ENCODE results near the gene RALBP1. TPM values are rescaled to one million over a fixed set of nuclear protein-coding genes. Genes with fewer than 3 reads are reported as not detected.

RALBP1 gene
- total RNA-seq, 1 donor from 2014 or later: 53.3 TPM

DNA sequence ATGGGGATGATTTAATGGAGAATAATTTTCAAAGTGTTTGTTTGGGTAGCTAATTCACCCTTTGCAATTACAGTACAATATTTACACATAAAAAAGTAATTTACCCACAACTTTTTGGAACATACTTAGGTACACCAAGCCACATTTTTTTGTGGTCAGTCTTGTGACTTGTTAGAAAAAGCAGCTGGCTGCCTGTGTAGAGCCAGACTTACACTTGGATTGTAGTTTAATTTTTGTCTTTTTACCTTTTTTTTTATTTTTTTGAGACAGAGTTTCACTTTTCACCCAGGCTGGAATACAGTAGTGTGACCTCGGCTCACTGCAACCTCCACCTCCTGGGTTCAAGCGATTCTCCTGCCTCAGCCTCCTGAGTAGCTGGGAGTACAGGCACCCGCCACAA lies 45.4 kb downstream of the RALBP1 start:
- no peak for TF ChIP-seq CTCF (IDR thresholded peaks at IDR 0.05)
- Histone ChIP-seq H3K9me3 (no peaks in the 10 kb centered on the region), H3K36me3 (peaks cover 28% of the 10 kb centered on the region), H3K27ac (no peak overlapping the region), H3K4me3 (no peak overlapping the region), H3K4me1 (peaks cover 4% of the 10 kb centered on the region), H3K27me3 (no peaks in the 10 kb centered on the region)
- ATAC-seq (no peak), DNase-seq (no peak)
- intact Hi-C loops (cut with DNase I): no loop called here

DNA sequence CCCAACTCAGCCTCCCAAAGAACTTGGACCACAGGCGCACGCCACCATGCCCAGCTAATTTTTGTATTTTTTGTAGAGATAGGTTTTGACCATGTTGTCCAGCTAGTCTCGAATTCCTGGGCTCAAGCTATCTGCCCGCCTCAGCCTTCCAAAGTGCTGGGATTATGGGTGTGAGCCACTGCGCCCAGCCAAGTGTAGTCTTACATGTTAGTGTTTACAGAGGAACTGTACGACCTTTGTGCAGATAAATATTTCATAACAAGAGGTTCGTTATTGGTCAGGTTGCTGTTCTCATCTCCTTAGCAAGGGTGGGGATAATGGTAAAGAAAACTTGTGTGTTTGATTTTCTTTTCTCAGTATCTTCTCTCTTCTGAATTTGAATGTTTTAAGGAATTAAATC lies 46.5 kb downstream of the RALBP1 start:
- Histone ChIP-seq H3K4me3 (no peak overlapping the region), H3K27me3 (no peaks in the 10 kb centered on the region), H3K36me3 (peaks cover 39% of the 10 kb centered on the region), H3K4me1 (peaks cover 4% of the 10 kb centered on the region), H3K9me3 (no peaks in the 10 kb centered on the region), H3K27ac (no peak overlapping the region)
- ATAC-seq: no peak
- intact Hi-C loops (cut with DNase I): no loop called here
- TF ChIP-seq CTCF (IDR thresholded peaks at IDR 0.05): no peak
- DNase-seq: no peak

DNA sequence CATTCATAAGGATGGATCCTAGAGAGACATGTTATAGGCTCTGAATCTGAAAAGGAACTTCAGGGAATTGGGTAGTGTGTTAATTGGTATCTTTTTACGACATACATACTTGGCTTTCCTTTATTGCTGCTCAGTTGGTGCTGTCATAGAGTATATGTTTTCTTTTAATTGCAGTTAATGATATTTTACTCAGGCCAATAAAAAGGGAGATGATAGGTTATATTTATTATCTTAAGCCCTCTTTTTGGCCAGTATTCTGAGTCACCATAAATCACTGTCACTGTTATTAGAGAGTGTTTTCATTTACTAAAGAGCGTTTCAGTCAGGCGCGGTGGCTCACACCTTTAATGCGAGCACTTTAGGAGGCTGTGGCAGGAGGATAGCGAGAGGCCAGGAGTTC lies 47.6 kb downstream of the RALBP1 start:
- intact Hi-C loops (cut with DNase I): no loop called here
- ATAC-seq: no peak
- no peak overlapping the region for H3K4me3 ChIP-seq
- H3K27me3 ChIP-seq: no peaks in the 10 kb centered on the region
- DNase-seq: no peak
- no peak for TF ChIP-seq CTCF (IDR thresholded peaks at IDR 0.05)
- H3K36me3 ChIP-seq: peaks cover 40% of the 10 kb centered on the region
- H3K27ac ChIP-seq: no peak overlapping the region
- H3K4me1 ChIP-seq: peaks cover 4% of the 10 kb centered on the region
- no peaks in the 10 kb centered on the region for H3K9me3 ChIP-seq

DNA sequence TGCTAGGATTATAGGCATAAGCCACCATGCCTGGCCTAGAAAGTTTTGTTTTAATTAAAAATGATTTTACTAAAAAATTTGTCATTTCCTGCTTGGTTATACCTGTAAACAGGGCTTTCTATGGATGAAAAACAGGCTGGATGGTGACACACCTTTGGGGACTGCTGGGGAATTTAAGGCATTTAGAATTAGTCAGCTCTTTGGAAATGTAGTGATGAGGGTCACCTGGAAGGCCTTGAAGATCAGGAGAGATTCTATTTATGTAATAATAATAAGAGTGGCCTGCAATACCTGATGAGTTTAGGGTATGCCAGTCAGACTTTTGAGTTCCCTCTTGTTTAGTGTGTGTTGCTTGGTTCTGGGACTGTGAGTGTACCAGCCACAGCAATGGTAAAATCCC lies 51.1 kb downstream of the RALBP1 start:
- TF ChIP-seq CTCF (IDR thresholded peaks at IDR 0.05): no peak
- ATAC-seq (no peak), DNase-seq (no peak)
- H3K4me3 ChIP-seq: no peak overlapping the region
- no peak overlapping the region for H3K27ac ChIP-seq
- peaks cover 56% of the 10 kb centered on the region for H3K36me3 ChIP-seq
- no peaks in the 10 kb centered on the region for H3K4me1 ChIP-seq
- intact Hi-C loops (cut with DNase I): no loop called here
- H3K27me3 ChIP-seq: no peaks in the 10 kb centered on the region
- H3K9me3 ChIP-seq: no peaks in the 10 kb centered on the region

GRCh38 chr18:9530226-9531009 lies 55.1 kb downstream of the RALBP1 start:
- ATAC-seq (peak; percentile 26), DNase-seq (no peak)
- Histone ChIP-seq H3K36me3 (peaks cover 72% of the 10 kb centered on the region), H3K4me1 (no peaks in the 10 kb centered on the region), H3K27ac (no peak overlapping the region), H3K4me3 (no peak overlapping the region), H3K9me3 (no peaks in the 10 kb centered on the region), H3K27me3 (no peaks in the 10 kb centered on the region)
- TF ChIP-seq CTCF (IDR thresholded peaks at IDR 0.05): no peak
- intact Hi-C loops (cut with DNase I): no loop called here

Data from upper lobe of right lung (tissue), 1 donor.